Measurements from ENCODE around the gene PRSS53.

GRCh38 chr16:31125844-31126243 lies 37.1 kb upstream of the PRSS53 start:
- no peak for TF ChIP-seq CTCF (IDR thresholded peaks at IDR 0.05)
- TF ChIP-seq TEAD4 (IDR thresholded peaks at IDR 0.05; ENCODE audit: borderline replicate concordance, insufficient read depth): no peak
- TF ChIP-seq USF2 (IDR thresholded peaks at IDR 0.05; ENCODE audit: borderline replicate concordance, low read depth, low read length): no peak
- TF ChIP-seq MAX (IDR thresholded peaks at IDR 0.05; ENCODE audit: low read depth): no peak
- TF ChIP-seq TAF1 (IDR thresholded peaks at IDR 0.05; ENCODE audit: borderline replicate concordance, low read depth, low read length): no peak
